ENCODE data around the gene RIPK4. TPM values are rescaled to one million over a fixed set of nuclear protein-coding genes. Genes with fewer than 3 reads are reported as not detected.

Gene RIPK4
- total RNA-seq, 1 experiment from 2014 or later = 0.31 TPM

- DNase-seq (ENCODE audit: low read depth) = no peak
Observed at GRCh38 chr21:41755258-41755933, 11.5 kb downstream of the RIPK4 start.

- no peak for DNase-seq (ENCODE audit: low read depth)
Observed at GRCh38 chr21:41754479-41754891, 12.4 kb downstream of the RIPK4 start.

- DNase-seq (ENCODE audit: low read depth) = no peak
Observed at GRCh38 chr21:41753006-41753898, 13.6 kb downstream of the RIPK4 start.

GRCh38 chr21:41752231-41752681 is 14.6 kb downstream of the RIPK4 start:
- peak; percentile 82 for DNase-seq (ENCODE audit: low read depth)

GRCh38 chr21:41751611-41752011 is 15.2 kb downstream of the RIPK4 start:
- no peak for DNase-seq (ENCODE audit: low read depth)

- no peak for DNase-seq (ENCODE audit: low read depth)
Observed at GRCh38 chr21:41750532-41751151, 16.2 kb downstream of the RIPK4 start.

- DNase-seq (ENCODE audit: low read depth) = peak; percentile 39
Observed at GRCh38 chr21:41750051-41750450, 16.8 kb downstream of the RIPK4 start.

- no peak for DNase-seq (ENCODE audit: low read depth)
Observed at GRCh38 chr21:41749286-41749685, 17.6 kb downstream of the RIPK4 start.

GRCh38 chr21:41747943-41748738 is 18.7 kb downstream of the RIPK4 start:
- no peak for DNase-seq (ENCODE audit: low read depth)

GRCh38 chr21:41746744-41747006 is 20.2 kb downstream of the RIPK4 start:
- no peak for DNase-seq (ENCODE audit: low read depth)

- no peak for DNase-seq (ENCODE audit: low read depth)
Observed at GRCh38 chr21:41745971-41746743, 20.7 kb downstream of the RIPK4 start.

- no peak for DNase-seq (ENCODE audit: low read depth)
Observed at GRCh38 chr21:41745026-41745820, 21.6 kb downstream of the RIPK4 start.

- no peak for DNase-seq (ENCODE audit: low read depth)
Observed at GRCh38 chr21:41744028-41744930, 22.6 kb downstream of the RIPK4 start.

GRCh38 chr21:41743321-41744027 is 23.4 kb downstream of the RIPK4 start:
- DNase-seq (ENCODE audit: low read depth) = no peak

- DNase-seq (ENCODE audit: low read depth) = no peak
Observed at GRCh38 chr21:41742073-41742875, 24.6 kb downstream of the RIPK4 start.

- no peak for DNase-seq (ENCODE audit: low read depth)
Observed at GRCh38 chr21:41741253-41742072, 25.4 kb downstream of the RIPK4 start.

Measured in HT1080 (cell line).